Fibroblast of mammary gland (primary cell): ENCODE measurements around the gene OSBP.
A peak's percentile ranks its signal among the peaks of the same experiment; 100 is the strongest.
"Not testable (repeated sequence)": the region's sequence is repeated elsewhere in the genome, so short reads cannot be mapped to it uniquely, and the experiment has no call there.

ENCODE experiments used
- DNase-seq: peaks from one replicate; pipeline ENCODE4 v3.0.0-alpha.2; 2010; ENCODE audit warnings: low read depth
- H3K4me3 ChIP-seq: 2 replicates; pipeline ENCODE4 v1.5.1; 2011; ENCODE audit warnings: low read depth, mild to moderate bottlenecking, low read length, moderate library complexity; ENCODE audit not compliant: control insufficient read depth
- CTCF ChIP-seq: conservative IDR thresholded peaks from 2 replicates; pipeline ENCODE4 v1.5.1; 2011; ENCODE audit warnings: low read depth, low read length, inconsistent platforms; ENCODE audit not compliant: control insufficient read depth, insufficient read depth

OSBP gene

GRCh38 chr11:59644528-59644927 is 29.0 kb upstream of the OSBP start:
- TF ChIP-seq CTCF: no peak
- H3K4me3 ChIP-seq: no peak overlapping the region
- DNase-seq: no peak

- no peak for TF ChIP-seq CTCF
- no peak for DNase-seq
- no peak overlapping the region for H3K4me3 ChIP-seq
Measured at GRCh38 chr11:59643390-59643789, 27.8 kb upstream of the OSBP start.

DNA sequence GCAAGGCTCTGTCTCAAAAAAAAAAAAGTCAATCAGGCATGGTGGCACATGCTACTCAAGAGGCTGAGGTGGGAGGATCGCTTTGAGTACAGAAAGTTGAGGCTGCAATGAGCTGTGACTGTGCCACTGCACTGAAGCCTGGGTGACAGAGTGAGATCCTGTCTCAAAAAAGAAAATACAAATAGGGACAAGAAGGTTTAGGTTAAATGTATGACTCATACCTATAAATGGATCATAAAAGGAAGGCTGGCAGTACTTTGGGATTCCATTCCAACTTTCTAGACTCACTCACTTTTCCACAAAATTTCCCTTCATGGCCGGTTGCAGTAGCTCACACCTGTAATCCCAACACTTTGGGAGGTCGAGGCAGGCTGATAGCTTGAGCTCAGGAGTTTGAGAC is 25.6 kb upstream of the OSBP start:
- no peak for TF ChIP-seq CTCF
- no peak overlapping the region for H3K4me3 ChIP-seq

DNA sequence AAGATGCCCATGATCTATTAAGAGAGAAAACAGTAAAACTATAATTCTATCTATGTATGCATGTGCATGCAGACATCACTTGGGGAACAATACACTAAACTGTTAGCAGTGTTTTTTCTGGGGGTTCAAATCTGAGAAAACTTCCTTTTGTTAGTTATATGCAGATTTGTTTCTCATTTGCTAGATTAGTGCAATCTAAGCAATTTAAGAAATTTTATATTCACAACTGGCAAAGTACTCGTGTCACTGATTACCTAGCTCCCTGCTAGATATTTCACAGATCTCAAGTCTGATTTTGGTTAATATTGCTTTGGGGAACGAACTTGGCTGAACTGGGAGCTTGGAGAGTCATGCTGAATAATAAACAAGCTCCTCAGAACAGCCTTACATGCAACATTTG is 14.9 kb upstream of the OSBP start:
- no peak for TF ChIP-seq CTCF
- DNase-seq: no peak
- H3K4me3 ChIP-seq: no peak overlapping the region

More for the DNA sequence above, 25.6 kb upstream of the OSBP start:
- peak; percentile 15 for DNase-seq

DNA sequence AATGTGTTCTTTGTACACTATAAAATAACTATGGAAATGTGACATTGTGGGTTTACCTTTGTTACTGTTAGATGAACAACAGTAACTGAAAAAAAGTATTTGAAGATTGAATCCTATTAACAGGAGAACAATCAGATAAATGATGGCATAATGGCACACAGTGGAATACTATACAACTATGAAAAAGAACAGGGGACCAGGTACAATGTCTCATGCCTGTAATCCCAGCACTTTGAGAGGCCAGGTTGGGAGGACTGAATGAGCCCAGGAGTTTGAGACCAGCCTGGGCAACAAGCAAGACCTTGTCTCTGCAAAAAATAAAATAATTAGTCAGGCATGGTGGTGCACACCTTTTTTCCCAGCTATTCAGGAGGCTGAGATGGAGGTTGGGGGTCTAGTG is 14.4 kb upstream of the OSBP start:
- DNase-seq: no peak
- TF ChIP-seq CTCF: no peak

DNA sequence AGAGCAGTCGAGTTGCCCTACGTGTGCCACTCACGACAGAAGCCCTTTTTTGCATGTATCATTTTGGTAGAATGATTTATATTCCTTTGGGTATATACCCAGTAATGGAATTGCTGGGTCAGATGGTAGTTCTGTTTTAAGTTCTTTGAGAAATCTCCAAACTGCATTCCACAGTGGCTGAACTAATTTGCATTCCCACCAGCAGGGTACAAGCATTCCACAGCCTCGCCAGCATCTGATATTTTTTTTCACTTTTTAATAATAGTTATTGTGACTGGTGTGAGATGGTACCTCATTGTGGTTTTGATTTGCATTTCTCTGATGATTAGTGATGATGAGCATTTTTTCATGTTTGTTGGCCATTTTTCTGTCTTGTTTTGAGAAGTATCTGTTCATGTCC is 11.4 kb upstream of the OSBP start:
- not testable (repeated sequence) for H3K4me3 ChIP-seq, DNase-seq

More for the DNA sequence above, 14.4 kb upstream of the OSBP start:
- H3K4me3 ChIP-seq: no peak overlapping the region

DNA sequence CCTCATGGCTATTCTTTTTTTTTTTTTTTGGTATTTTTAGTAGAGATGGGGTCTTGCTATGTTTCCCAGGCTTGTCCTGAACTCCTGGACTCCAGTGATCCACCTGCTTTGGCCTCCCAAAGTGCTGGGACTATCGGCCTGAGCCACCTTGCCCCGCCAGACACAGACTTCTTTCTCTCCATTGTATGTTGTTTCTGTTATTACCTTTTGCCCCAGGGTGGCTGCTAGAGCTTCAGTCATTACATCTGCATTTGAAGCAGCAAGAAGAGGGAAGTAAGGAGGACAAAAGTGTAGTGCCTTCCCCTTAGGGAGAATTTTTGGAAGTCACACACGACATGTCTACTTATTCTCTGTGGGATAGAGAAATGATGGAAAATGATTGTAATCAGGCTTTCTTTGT is 10.1 kb upstream of the OSBP start:
- no peak for DNase-seq
- TF ChIP-seq CTCF: no peak

DNA sequence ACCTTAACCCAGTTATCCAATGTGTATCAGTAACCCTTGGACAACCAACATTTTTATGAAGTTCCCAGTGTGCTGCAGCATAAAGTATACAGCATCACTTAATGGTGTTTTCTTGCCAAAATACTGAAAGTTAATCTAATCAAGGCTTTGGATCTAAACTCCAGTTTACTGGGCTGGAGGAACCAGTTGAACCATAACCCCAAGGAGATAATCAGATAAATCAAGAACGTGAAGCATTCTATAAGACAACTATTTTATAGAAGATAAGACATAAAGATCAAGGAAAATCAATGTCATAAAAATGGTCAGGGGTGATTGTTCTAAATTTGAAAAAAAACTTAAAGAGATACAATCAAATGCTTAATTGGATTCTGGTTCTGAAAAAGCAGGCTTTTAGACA is 2.3 kb upstream of the OSBP start:
- no peak for TF ChIP-seq CTCF
- H3K4me3 ChIP-seq: no peak overlapping the region
- no peak for DNase-seq

More for the DNA sequence above, 10.1 kb upstream of the OSBP start:
- no peak overlapping the region for H3K4me3 ChIP-seq
